Stimulated activated CD4-positive, alpha-beta T cell treated with anti-CD3 and anti-CD28 coated beads, Interleukin-15, amount 100 ng/mL, for 24 hours (primary cell): ENCODE data around the gene DACH2.

Experiments used
- DNase-seq: peaks from one replicate; pipeline ENCODE4 v3.0.0-alpha.2; 2020

Gene DACH2

DNA sequence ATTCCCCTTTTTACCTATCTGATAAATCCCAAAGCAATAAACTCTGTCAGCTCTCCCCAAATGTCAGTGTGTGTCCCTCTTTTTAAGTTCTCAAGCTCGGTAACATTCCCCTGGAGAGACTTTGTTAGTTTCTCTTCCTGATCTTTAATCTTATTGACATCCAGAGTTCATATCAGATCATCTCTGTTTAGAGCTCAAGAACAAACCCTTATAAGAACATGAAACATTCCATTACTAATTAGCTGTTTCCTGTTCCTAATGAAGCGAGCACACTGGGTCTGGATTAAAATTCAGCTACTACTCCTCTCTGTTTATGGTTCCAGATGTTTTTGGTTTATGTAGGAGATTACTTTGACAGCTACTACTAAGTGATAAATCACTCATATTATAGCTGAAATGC is 681.5 kb downstream of the DACH2 start:
- no peak for DNase-seq

- DNase-seq = no peak
These were observed 682.4 kb downstream of the DACH2 start for GRCh38 chrX:86830685-86831084.

DNA sequence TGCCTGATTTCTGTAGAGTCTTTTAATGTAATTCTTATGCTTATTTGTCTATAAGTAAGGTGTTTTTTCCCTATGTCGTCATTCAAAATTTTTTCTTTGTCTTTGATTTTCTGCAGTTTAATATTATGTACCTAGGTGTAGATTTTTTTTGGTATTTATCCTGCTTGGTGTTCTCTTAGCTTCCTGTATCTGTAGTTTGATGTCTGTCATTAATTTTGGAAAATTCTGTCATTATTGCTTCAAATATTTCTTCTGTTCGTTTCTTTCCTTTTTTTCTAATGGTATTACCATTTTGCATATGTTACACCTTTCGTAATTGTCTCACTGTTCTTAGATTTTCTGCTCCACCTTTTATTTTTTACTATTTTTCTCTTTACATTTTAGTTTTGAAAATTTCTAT is 696.9 kb downstream of the DACH2 start:
- no peak for DNase-seq
